Measurements from ENCODE around the gene ZNF625.

Gene ZNF625

DNA sequence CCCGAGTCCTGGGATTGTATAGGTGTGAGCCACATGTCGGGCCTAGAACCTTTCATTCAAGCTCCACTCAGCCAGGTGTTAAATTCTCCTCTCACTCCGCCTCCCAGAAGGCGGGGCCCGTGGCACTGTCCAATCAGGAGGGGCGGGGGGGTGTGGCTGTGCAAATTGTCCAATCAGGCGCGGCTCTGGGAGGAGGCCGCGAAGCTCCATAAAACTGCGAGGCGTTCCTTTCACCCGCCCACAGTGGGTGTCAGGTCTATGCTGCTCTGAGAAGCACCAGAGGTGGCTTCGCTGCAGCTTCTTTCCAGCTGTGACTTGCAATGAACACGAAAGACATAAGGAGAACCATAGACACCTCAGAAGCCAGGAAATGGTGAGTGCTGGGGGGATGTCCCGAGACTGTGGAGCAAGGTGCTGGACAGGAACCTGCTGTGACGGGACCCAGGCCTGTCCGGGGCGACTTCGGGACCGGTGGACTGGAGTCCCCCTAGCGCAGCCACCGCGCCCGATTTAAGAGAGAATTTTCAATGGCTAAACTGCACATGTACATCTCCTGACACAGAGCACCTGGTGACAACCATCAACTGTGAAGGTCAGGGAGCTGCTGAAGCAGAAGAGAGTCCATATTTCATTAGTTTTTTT, 3.4 kb upstream of the ZNF625 start:
- no peak overlapping the region for H2AFZ ChIP-seq (ENCODE audit: low read length)

DNA sequence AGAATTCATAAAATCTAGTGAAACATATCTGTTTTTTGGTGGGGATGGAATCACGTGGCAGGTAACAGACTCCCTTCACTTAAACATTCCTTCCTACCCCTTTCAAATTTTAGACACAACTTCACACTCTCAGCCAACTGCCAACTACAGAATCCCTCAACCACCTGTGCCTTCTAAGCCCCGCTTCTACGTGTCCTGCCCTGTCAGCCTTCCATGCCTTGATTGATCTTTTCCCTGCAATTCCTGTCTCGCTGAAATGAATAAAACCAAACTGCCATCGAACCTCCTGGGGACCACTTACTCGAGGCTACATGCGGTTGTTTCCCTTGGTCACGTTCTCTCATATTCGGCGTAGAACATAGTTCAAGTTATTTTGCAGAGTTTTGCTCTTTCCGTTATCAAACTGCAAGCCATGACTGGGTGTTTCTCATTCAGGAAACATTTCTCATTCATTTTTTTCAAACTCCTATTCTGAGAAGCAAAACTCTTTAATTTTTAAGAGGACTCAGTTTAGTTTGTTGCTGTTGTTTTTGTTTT, 1.1 kb downstream of the ZNF625 start:
- no peak for TF ChIP-seq EZH2 (IDR thresholded peaks at IDR 0.05; ENCODE audit: borderline replicate concordance, low read length)
- TF ChIP-seq, protein P1, sequence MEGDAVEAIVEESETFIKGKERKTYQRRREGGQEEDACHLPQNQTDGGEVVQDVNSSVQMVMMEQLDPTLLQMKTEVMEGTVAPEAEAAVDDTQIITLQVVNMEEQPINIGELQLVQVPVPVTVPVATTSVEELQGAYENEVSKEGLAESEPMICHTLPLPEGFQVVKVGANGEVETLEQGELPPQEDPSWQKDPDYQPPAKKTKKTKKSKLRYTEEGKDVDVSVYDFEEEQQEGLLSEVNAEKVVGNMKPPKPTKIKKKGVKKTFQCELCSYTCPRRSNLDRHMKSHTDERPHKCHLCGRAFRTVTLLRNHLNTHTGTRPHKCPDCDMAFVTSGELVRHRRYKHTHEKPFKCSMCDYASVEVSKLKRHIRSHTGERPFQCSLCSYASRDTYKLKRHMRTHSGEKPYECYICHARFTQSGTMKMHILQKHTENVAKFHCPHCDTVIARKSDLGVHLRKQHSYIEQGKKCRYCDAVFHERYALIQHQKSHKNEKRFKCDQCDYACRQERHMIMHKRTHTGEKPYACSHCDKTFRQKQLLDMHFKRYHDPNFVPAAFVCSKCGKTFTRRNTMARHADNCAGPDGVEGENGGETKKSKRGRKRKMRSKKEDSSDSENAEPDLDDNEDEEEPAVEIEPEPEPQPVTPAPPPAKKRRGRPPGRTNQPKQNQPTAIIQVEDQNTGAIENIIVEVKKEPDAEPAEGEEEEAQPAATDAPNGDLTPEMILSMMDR (IDR thresholded peaks at IDR 0.05; ENCODE audit: low read length) = no peak
- H3K9ac ChIP-seq (ENCODE audit: low read length) = no peak overlapping the region
- H3F3A ChIP-seq (ENCODE audit: insufficient read depth, low read length) = no peaks in the 10 kb centered on the region
- no peak overlapping the region for H3K27ac ChIP-seq (ENCODE audit: low read depth, low read length, poor library complexity, severe bottlenecking)
- H3K36me3 ChIP-seq (ENCODE audit: insufficient read depth, low read length) = no peaks in the 10 kb centered on the region
- no peak overlapping the region for H3K4me3 ChIP-seq (ENCODE audit: low read depth, low read length, poor library complexity, severe bottlenecking)
- H3K9me2 ChIP-seq (ENCODE audit: low read depth, low read length) = no peaks in the 10 kb centered on the region
- no peak overlapping the region for H2AFZ ChIP-seq (ENCODE audit: low read length)
- H3K4me2 ChIP-seq (ENCODE audit: low read length) = no peak overlapping the region
- no peaks in the 10 kb centered on the region for H3K9me3 ChIP-seq (ENCODE audit: low read length)
- no peaks in the 10 kb centered on the region for H4K20me1 ChIP-seq (ENCODE audit: insufficient read depth, low read length)
- no peaks in the 10 kb centered on the region for H3K79me2 ChIP-seq (ENCODE audit: insufficient read depth, low read length)
- H3K4me1 ChIP-seq (ENCODE audit: insufficient read depth, low read length, severe bottlenecking) = no peaks in the 10 kb centered on the region
- H3K27me3 ChIP-seq (ENCODE audit: insufficient read depth, low read length) = no peaks in the 10 kb centered on the region

More for the DNA sequence above, 3.4 kb upstream of the ZNF625 start:
- H3K36me3 ChIP-seq (ENCODE audit: insufficient read depth, low read length) = peaks cover 4% of the 10 kb centered on the region
- H3K9me2 ChIP-seq (ENCODE audit: low read depth, low read length) = no peaks in the 10 kb centered on the region
- TF ChIP-seq EZH2 (IDR thresholded peaks at IDR 0.05; ENCODE audit: borderline replicate concordance, low read length) = no peak
- TF ChIP-seq, protein P1 (IDR thresholded peaks at IDR 0.05; ENCODE audit: low read length) = no peak
- no peak overlapping the region for H3K4me2 ChIP-seq (ENCODE audit: low read length)
- H3K79me2 ChIP-seq (ENCODE audit: insufficient read depth, low read length) = peaks cover 11% of the 10 kb centered on the region
- H4K20me1 ChIP-seq (ENCODE audit: insufficient read depth, low read length) = no peaks in the 10 kb centered on the region
- no peaks in the 10 kb centered on the region for H3F3A ChIP-seq (ENCODE audit: insufficient read depth, low read length)
- H3K27me3 ChIP-seq (ENCODE audit: insufficient read depth, low read length) = no peaks in the 10 kb centered on the region
- H3K4me3 ChIP-seq (ENCODE audit: low read depth, low read length, poor library complexity, severe bottlenecking) = no peak overlapping the region
- 0 out of 2 replicates have a peak, but pooled peaks cover 3% of the 10 kb centered on the region for H3K9me3 ChIP-seq (ENCODE audit: low read length)
- H3K9ac ChIP-seq (ENCODE audit: low read length) = no peak overlapping the region
- H3K4me1 ChIP-seq (ENCODE audit: insufficient read depth, low read length, severe bottlenecking) = peaks cover 9% of the 10 kb centered on the region
- no peak overlapping the region for H3K27ac ChIP-seq (ENCODE audit: low read depth, low read length, poor library complexity, severe bottlenecking)

DNA sequence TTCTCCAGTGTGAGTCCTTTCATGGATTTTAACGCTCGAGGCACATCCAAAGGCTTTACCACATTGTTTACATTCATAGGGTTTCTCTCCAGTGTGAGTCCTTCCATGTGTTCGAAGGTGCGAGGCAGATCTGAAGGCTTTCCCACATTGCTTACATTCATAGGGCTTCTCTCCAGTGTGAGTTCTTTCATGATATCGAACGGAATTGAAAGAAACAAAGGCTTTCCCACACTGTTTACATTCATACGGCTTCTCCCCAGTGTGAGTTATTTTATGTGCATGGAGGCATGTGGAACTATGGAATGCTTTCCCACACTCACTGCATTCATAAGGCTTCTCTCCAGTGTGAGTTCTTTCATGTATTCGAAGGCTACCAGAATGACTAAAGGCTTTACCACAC, 11.2 kb downstream of the ZNF625 start:
- Histone ChIP-seq H3K79me2 (ENCODE audit: insufficient read depth, low read length) (no peaks in the 10 kb centered on the region), H3K36me3 (ENCODE audit: insufficient read depth, low read length) (no peaks in the 10 kb centered on the region), H3K27me3 (ENCODE audit: insufficient read depth, low read length) (no peaks in the 10 kb centered on the region), H2AFZ (ENCODE audit: low read length) (no peak overlapping the region), H3K9me2 (ENCODE audit: low read depth, low read length) (no peaks in the 10 kb centered on the region), H3K4me3 (ENCODE audit: low read depth, low read length, poor library complexity, severe bottlenecking) (no peak overlapping the region), H3K4me2 (ENCODE audit: low read length) (no peak overlapping the region), H3K9ac (ENCODE audit: low read length) (no peak overlapping the region), H4K20me1 (ENCODE audit: insufficient read depth, low read length) (no peaks in the 10 kb centered on the region), H3K4me1 (ENCODE audit: insufficient read depth, low read length, severe bottlenecking) (peaks cover 7% of the 10 kb centered on the region), H3K9me3 (ENCODE audit: low read length) (peaks cover 19% of the 10 kb centered on the region), H3K27ac (ENCODE audit: low read depth, low read length, poor library complexity, severe bottlenecking) (no peak overlapping the region), H3F3A (ENCODE audit: insufficient read depth, low read length) (no peaks in the 10 kb centered on the region)
- no peak for TF ChIP-seq EZH2 (IDR thresholded peaks at IDR 0.05; ENCODE audit: borderline replicate concordance, low read length)
- TF ChIP-seq, protein P1 (IDR thresholded peaks at IDR 0.05; ENCODE audit: low read length) = no peak
